OCI-LY3 (cell line): ENCODE measurements around the gene CTDSP1.

Experiments used
- H2AFZ ChIP-seq: fragments of 200-600, 300-600 bp; shearing (Covaris generic); 2 replicates; pipeline ENCODE4 v1.6.0; 2014; ENCODE audit warnings: antibody characterized with exemption, low read depth, low read length
- H3K27ac ChIP-seq: fragments of 200-600, 300-600 bp; sonication (generic); 2 replicates; pipeline ENCODE4 v1.5.1; 2014; ENCODE audit warnings: mild to moderate bottlenecking, low read length, moderate library complexity, mixed read lengths
- H3K27me3 ChIP-seq: fragments of 200-600, 300-600 bp; sonication (generic); 2 replicates; pipeline ENCODE4 v1.6.1; 2014; ENCODE audit warnings: low read depth, low read length, mixed read lengths
- H3K36me3 ChIP-seq: fragments of 200-600, 300-600 bp; sonication (generic); replicated peaks from 2 replicates; pipeline ENCODE3; 2014; ENCODE audit warnings: low read depth, low read length, mixed read lengths
- H3K4me1 ChIP-seq: fragments of 300-600, 200-600 bp; sonication (generic); 2 replicates; pipeline ENCODE4 v1.6.1; 2014; ENCODE audit warnings: low read length, mixed read lengths
- H3K4me2 ChIP-seq: fragments of 200-600, 300-600 bp; sonication (generic); 2 replicates; pipeline ENCODE4 v1.6.1; 2014; ENCODE audit warnings: low read length, mixed read lengths
- H3K4me3 ChIP-seq: fragments of 300-600, 200-600 bp; sonication (generic); 2 replicates; pipeline ENCODE4 v1.5.1; 2014; ENCODE audit warnings: antibody characterized with exemption, mild to moderate bottlenecking, low read length, moderate library complexity
- H3K79me2 ChIP-seq: fragments of 300-600, 200-600 bp; shearing (Covaris generic); 2 replicates; pipeline ENCODE4 v1.6.1; 2014; ENCODE audit warnings: mild to moderate bottlenecking, low read length, mixed read lengths
- H3K9ac ChIP-seq: fragments of 300-600, 200-600 bp; shearing (Covaris generic); 2 replicates; pipeline ENCODE4 v1.6.0; 2014; ENCODE audit warnings: mild to moderate bottlenecking, low read length, moderate library complexity
- H3K9me3 ChIP-seq: fragments of 200-600, 300-600 bp; shearing (Covaris generic); 2 replicates; pipeline ENCODE4 v1.6.1; 2014; ENCODE audit warnings: low read length, mixed read lengths; ENCODE audit not compliant: insufficient read depth
- H4K20me1 ChIP-seq: fragments of 200-600, 300-600 bp; sonication (generic); 2 replicates; pipeline ENCODE4 v1.6.1; 2016; ENCODE audit warnings: low read length, mixed read lengths; ENCODE audit not compliant: insufficient read depth
- EZH2phosphoT487 ChIP-seq: fragments of 200-600 bp; shearing (Covaris generic); IDR thresholded peaks from 2 replicates; pipeline ENCODE4 v1.6.1; 2018; ENCODE audit warnings: antibody characterized with exemption, mixed run types, low read depth
- TF ChIP-seq, protein P1 (sequence below): fragments of 200-600, 300-600 bp; sonication (generic); IDR thresholded peaks from 2 replicates; pipeline ENCODE4 v1.5.1; 2014; ENCODE audit warnings: antibody characterized with exemption, low read length, low read depth

Gene CTDSP1

DNA sequence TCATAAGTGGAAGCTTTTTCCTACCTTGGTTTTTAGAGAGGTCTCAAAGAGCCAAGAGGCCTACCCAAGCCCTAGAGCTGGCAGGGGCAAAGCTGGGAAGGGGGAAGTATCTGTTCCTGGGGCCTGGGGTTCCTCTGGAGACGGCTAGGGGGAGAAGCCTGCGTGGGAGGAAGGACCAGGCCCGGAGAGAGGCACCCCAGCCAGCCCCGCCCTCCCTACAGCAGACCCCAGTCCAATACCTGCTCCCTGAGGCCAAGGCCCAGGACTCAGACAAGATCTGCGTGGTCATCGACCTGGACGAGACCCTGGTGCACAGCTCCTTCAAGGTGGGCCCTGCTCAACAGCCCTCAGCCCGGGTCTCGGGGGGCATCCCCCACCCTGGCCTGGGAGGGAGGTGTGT lies 2.2 kb downstream of the CTDSP1 start:
- Histone ChIP-seq H2AFZ (no peak overlapping the region), H3K27ac (no peak overlapping the region), H3K27me3 (no peaks in the 10 kb centered on the region), H3K36me3 (no peaks in the 10 kb centered on the region), H4K20me1 (no peaks in the 10 kb centered on the region; the same call in 1 of the 2 replicates), H3K4me3 (no peak overlapping the region), H3K79me2 (peaks cover 16% of the 10 kb centered on the region), H3K9ac (no peak overlapping the region), H3K4me1 (peaks cover 20% of the 10 kb centered on the region), H3K4me2 (no peak overlapping the region), H3K9me3 (no peaks in the 10 kb centered on the region)
- TF ChIP-seq, protein P1, sequence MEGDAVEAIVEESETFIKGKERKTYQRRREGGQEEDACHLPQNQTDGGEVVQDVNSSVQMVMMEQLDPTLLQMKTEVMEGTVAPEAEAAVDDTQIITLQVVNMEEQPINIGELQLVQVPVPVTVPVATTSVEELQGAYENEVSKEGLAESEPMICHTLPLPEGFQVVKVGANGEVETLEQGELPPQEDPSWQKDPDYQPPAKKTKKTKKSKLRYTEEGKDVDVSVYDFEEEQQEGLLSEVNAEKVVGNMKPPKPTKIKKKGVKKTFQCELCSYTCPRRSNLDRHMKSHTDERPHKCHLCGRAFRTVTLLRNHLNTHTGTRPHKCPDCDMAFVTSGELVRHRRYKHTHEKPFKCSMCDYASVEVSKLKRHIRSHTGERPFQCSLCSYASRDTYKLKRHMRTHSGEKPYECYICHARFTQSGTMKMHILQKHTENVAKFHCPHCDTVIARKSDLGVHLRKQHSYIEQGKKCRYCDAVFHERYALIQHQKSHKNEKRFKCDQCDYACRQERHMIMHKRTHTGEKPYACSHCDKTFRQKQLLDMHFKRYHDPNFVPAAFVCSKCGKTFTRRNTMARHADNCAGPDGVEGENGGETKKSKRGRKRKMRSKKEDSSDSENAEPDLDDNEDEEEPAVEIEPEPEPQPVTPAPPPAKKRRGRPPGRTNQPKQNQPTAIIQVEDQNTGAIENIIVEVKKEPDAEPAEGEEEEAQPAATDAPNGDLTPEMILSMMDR = no peak
- TF ChIP-seq EZH2phosphoT487 = no peak

DNA sequence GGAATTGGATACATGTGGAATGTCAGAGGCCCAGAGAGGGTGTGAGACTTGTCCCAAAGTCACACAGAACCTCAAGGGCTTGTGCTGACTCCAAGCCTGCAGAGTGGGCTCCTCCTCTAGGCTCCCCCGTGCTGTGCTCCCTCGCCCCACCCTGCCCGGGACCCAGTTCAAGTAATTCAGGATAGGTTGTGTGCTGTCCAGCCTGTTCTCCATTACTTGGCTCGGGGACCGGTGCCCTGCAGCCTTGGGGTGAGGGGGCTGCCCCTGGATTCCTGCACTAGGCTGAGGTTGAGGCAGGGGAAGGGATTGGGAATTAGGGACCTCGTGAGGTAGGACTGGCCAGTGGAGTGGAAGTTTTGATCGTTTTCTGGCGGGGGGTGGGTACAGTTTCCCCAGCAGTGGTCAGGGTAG lies 2.8 kb downstream of the CTDSP1 start:
- Histone ChIP-seq H3K9me3 (no peaks in the 10 kb centered on the region), H3K36me3 (no peaks in the 10 kb centered on the region), H4K20me1 (no peaks in the 10 kb centered on the region; the same call in 1 of the 2 replicates), H3K4me2 (no peak overlapping the region), H3K4me3 (no peak overlapping the region), H3K4me1 (peaks cover 22% of the 10 kb centered on the region), H2AFZ (no peak overlapping the region), H3K27me3 (no peaks in the 10 kb centered on the region), H3K27ac (no peak overlapping the region), H3K9ac (no peak overlapping the region), H3K79me2 (peaks cover 16% of the 10 kb centered on the region)
- TF ChIP-seq, protein P1 = no peak
- no peak for TF ChIP-seq EZH2phosphoT487

DNA sequence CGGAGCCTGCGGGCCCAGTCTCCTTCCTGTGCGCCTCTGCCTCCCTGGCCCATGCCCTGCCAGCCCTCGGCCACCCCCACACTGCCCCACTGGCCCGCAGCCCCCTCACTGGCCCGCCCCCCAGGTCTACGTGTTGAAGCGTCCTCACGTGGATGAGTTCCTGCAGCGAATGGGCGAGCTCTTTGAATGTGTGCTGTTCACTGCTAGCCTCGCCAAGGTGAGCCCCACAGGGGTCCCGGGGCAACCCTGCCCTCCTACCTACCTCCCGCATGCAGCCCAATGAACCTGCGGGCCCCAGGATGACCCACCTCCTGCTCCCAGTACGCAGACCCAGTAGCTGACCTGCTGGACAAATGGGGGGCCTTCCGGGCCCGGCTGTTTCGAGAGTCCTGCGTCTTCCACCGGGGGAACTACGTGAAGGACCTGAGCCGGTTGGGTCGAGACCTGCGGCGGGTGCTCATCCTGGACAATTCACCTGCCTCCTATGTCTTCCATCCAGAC lies 3.3 kb downstream of the CTDSP1 start:
- H3K9me3 ChIP-seq = no peaks in the 10 kb centered on the region
- H3K4me1 ChIP-seq = peaks cover 22% of the 10 kb centered on the region
- no peaks in the 10 kb centered on the region for H3K36me3 ChIP-seq
- H3K4me3 ChIP-seq = no peak overlapping the region
- no peaks in the 10 kb centered on the region; the same call in 1 of the 2 replicates for H4K20me1 ChIP-seq
- no peak overlapping the region for H3K9ac ChIP-seq
- H3K27ac ChIP-seq = no peak overlapping the region
- peaks cover 16% of the 10 kb centered on the region for H3K79me2 ChIP-seq
- no peak for TF ChIP-seq EZH2phosphoT487
- TF ChIP-seq, protein P1 = no peak
- H2AFZ ChIP-seq = no peak overlapping the region
- no peak overlapping the region for H3K4me2 ChIP-seq
- H3K27me3 ChIP-seq = no peaks in the 10 kb centered on the region

DNA sequence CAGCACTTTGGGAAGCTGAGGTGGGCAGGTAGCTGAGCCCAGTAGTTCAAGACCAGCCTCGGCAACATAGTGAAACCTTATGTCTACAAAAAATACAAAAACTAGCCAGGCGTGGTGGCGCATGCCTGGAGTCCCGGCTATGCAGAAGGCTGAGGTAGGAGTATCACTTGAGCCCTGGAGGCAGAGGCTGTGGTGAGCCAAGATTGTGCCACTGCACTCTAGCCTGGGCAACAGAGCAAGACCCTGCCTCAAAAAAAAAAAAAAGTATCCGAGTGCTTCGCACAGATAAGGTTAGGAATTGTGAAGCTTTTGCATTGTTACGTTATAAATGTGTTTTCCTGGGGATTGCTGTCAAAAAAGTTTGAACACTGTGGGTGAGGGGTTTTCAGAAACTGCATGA lies 4.1 kb downstream of the CTDSP1 start:
- H3K4me3 ChIP-seq = no peak overlapping the region
- no peaks in the 10 kb centered on the region for H3K36me3 ChIP-seq
- H3K4me1 ChIP-seq = peaks cover 22% of the 10 kb centered on the region
- H3K4me2 ChIP-seq = no peak overlapping the region
- H3K27ac ChIP-seq = no peak overlapping the region
- peaks cover 16% of the 10 kb centered on the region for H3K79me2 ChIP-seq
- H3K9ac ChIP-seq = no peak overlapping the region
- TF ChIP-seq EZH2phosphoT487 = no peak
- TF ChIP-seq, protein P1 = no peak
- no peak overlapping the region for H2AFZ ChIP-seq
- no peaks in the 10 kb centered on the region for H3K9me3 ChIP-seq
- no peaks in the 10 kb centered on the region; the same call in 1 of the 2 replicates for H4K20me1 ChIP-seq
- H3K27me3 ChIP-seq = no peaks in the 10 kb centered on the region
